HG03520 (cell line): ENCODE data around the gene TTYH3.
"Not testable (repeated sequence)": the region's sequence is repeated elsewhere in the genome, so short reads cannot be mapped to it uniquely, and the experiment has no call there.

Source experiments
- ATAC-seq: cut with Tn5 transposase; IDR thresholded peaks from one replicate; pipeline ENCODE4 v1.9.1; 2021; ENCODE audit warnings: mild to moderate bottlenecking, moderate library complexity; ENCODE audit not compliant: unreplicated experiment

Gene TTYH3

GRCh38 chr7:2602406-2603043, 29.3 kb upstream of the TTYH3 start:
- ATAC-seq: no peak

GRCh38 chr7:2603044-2603965, 28.5 kb upstream of the TTYH3 start:
- ATAC-seq: no peak

- no peak for ATAC-seq
These were observed 27.1 kb upstream of the TTYH3 start for GRCh38 chr7:2604608-2605174.

- no peak for ATAC-seq
These were observed 25.9 kb upstream of the TTYH3 start for GRCh38 chr7:2605608-2606538.

- ATAC-seq: no peak
These were observed 25.2 kb upstream of the TTYH3 start for GRCh38 chr7:2606539-2606936.

- no peak for ATAC-seq
These were observed 24.5 kb upstream of the TTYH3 start for GRCh38 chr7:2607122-2607922.

DNA sequence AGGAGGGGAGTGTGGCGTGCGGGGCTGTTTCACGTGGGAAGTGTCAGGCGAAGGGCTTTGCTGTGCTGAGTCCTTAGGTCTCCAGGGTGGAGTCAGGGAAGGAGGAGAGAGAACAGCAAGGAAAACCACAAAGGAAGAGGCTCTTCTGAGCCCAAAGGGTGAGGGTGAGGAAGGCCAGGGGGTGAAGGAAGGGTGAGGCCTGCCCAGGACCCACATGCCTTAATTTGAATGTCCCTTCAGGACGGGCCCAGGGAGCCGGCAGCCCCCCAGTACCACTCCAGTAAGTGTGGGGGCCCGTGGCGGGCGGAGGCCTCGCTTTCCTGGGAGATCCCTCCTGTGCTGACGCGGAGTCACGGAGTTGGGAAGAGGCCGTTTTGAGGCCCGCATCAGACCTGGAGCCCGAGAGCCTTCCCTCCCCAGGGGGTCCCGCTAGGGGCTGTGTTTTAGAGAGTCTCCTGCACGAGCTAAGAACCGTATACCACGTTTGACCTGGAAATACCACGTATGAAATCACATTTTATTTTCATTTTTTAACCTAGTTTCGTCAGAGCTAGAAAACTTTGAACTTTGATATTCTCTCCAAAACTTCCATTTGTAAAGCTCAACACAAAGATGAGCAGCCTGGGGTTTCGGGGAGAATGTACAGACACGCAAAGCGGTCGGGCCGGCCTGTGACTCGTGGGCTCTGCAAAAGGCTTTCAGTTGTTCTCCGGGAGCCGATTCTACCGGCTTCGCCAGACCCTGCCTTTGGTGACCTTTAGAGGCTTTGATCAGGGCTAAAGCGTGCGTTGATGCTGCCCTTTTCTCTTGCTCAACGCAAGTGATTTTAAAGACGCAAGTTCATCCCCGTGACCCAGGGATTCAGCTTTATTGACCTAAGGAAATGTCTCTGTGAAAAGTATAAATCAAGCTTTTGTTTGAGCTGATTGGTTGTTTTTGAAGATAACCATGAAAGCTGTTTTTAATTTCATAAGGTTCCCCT, 23.6 kb upstream of the TTYH3 start:
- no peak for ATAC-seq

- no peak for ATAC-seq
These were observed 22.8 kb upstream of the TTYH3 start for GRCh38 chr7:2608921-2609411.

DNA sequence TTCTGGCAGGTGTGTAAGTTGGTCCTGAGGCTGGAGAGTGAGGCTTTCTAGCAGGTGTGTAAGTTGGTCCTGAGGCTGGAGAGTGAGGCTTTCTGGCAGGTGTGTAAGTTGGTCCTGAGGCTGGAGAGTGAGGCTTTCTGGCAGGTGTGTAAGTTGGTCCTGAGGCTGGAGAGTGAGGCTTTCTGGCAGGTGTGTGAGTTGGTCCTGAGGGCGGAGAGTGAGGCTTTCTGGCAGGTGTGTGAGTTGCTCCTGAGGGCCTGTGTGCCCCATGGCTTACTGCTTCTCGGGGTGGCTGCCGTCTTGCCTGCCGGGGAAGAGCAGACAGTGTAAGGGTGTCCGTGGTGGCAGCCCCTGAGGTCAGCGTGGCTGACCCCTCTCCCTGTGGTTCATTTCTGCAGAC, 22.1 kb upstream of the TTYH3 start:
- not testable (repeated sequence) for ATAC-seq

DNA sequence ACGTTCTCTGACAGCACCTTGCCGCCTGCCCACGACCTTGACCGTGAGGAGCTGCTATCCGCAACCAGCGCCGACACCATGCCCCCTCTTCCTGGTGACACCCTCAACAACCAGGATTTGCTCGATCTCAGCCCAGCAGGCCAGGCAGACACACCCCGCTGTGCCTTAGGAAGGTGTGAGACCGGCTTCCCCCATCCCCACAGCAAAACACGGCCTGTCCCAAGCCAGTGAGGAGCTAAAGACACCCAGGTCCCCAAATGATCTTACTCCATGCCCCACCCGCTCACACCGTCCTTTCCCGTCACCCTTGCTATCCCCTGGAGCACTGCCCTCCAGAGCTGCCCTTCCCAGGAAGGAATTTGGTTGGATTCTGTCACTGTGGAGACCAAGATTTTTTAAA, 21.3 kb upstream of the TTYH3 start:
- no peak for ATAC-seq

- ATAC-seq: no peak
These were observed 20.9 kb upstream of the TTYH3 start for GRCh38 chr7:2610898-2611297.

DNA sequence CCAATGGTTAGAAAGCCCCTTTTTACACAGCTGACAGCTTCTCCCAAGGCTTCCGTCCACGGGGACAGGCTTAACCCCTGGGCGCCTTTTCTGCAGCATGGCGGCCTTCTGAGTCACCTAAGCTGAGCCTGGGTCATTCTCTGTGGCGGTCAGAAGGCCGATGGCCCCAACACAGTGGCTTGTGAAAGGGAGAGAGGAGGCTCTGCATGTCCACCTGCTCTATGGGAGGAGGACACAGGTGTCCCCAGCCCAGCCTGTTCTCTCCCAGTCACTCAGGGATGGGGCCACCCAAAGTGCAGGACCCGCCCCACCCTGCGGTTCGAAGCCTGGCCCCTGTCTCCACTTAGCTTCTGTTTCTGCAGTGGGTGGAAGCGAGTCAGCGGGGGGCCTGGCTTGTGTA, 20.4 kb upstream of the TTYH3 start:
- ATAC-seq: no peak

GRCh38 chr7:2611922-2612321, 19.9 kb upstream of the TTYH3 start:
- no peak for ATAC-seq

- no peak for ATAC-seq
These were observed 19.2 kb upstream of the TTYH3 start for GRCh38 chr7:2612445-2613097.

GRCh38 chr7:2613098-2613930, 18.5 kb upstream of the TTYH3 start:
- no peak for ATAC-seq

GRCh38 chr7:2613931-2614600, 17.7 kb upstream of the TTYH3 start:
- ATAC-seq: no peak
